GM21737 (cell line): ENCODE data around the gene NT5C2.

Source experiments
- ATAC-seq: cut with Tn5 transposase; IDR thresholded peaks from one replicate; pipeline ENCODE4 v1.9.1; 2021; ENCODE audit warnings: mild to moderate bottlenecking, moderate library complexity; ENCODE audit not compliant: unreplicated experiment

Gene NT5C2

DNA sequence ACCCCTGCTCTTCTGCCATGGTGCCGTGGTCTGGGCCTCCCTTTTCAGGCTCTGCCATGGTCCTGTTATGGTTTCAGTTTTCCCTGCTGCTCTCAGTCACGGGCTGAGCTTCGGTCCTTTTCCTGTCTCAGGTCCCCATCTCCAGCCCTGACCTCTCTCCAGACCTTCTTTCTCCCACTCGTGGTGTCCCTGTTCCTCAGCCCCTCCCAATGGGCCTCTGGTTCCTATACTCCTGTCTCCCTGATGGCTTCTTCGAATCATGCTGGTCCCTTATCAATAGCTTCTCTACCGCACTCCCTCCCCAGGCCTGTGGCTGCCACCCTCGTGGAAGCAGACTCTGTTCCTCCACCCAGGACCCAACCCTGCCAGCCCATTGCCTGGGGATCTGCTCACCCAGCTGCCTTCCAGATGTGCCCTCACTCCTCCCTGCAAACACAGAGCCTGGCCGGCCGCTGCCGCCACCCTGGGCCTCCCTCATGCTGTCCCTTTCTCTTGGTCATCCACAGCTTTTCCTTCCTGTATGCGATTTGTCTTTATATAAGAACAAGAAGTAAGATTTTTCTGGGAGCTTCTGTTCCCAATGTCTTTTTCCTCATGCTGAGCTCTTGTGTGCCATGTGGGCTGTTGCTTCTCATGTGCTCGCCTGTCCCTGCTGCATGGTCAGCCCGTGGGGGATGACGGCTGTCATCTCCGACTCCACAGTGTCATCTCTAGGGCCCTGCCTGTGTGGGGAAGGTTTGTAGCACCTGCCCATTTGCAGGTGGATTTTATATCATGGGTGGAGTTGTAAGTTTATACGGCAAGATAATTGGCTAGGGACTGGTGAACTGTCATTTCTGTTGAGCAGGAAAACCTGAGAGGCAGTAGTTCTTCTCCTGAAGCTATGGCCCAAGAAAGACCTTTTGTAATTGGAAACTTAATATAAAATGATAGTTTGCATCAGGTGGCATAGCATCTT lies 126.7 kb downstream of the NT5C2 start:
- no peak for ATAC-seq

DNA sequence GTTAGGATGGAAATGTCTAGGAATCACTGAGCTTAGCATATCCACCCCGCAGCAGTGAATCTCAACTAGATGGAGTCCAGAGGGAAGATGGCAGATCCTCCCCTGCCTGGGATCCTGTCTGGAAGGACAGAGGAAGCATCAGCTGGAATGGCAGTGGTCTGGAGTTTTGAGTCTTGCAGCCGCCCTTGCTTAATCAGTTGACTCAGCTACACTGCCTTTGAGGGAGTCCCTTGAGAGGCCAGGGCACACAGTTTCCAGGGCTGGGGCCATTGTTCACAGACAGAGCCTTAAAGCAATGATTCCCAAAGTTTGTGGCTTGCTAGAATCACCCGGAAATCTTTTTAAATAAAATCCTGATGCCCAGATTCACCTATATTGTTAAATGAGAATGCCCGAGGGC lies 128.1 kb downstream of the NT5C2 start:
- no peak for ATAC-seq

DNA sequence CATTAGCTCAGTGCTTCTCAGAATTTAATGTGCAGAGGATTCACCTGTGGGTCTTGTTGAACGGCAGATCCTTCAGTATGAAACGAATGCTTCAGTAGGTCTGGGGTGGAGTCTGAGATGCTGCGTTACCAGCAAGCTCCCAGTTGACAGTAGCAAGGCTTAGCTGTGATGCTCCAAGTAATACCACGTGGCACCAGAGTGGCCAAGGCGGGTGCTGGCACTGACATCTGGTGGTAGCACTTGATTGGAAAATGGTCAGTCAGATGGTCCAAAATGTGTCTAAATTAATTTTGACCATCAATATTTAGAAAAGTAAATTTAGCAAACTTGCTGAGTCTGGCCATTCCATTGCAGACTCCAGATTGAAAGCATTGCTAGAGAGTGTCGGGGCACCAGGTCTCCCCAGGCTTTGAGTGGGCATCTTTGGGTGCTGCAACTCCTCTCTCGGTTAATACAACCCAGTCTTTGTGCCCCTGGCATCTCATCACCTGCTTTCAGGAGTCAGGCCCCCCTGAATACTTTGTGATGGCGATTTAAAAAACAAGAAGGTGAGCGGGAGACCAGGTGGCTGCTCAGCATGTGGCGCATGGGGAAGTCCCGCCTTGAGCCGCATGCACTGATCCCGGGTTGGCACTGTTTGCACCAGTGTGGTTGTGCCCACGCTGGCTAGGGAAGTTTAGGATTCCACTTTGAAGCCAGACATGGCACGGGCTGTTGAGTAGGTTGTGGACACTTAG lies 130.1 kb downstream of the NT5C2 start:
- ATAC-seq: no peak

DNA sequence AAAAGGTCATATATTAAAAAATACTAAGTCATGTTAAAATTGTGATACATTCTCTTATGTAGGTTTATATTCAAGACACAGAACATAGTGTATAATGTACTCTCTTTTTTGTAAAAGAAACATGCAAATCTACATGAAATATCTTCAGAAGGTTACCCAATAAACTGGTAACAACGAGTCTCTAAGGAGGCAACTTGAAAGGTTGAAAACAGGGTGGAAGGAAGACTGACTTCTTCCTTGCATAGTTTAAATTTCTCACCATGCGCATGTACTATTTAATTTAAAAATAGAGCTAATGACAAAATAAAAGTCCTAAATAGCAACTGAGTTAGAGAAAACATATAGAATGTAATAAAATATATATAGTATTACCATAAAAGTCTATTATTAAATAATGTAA lies 132.5 kb downstream of the NT5C2 start:
- ATAC-seq: no peak

DNA sequence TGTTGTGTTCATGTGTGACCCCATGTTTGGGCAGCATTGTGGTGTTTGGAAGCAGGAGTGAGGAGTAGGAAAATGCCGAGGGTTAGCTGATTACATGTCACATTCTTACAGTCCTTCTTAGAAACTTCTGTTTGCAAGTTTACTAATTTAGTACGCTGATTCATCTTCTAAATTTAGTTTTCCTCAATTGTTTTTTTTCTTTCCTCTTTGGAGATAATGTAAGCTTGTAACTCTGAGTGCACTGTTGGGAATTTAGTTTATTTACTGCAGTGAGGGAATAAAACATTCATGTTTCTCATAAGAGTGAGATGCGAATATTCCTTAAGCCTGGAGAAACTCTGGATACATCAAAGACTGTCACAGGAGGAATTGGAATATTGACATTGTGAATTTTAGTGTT lies 135.0 kb downstream of the NT5C2 start:
- ATAC-seq: no peak

DNA sequence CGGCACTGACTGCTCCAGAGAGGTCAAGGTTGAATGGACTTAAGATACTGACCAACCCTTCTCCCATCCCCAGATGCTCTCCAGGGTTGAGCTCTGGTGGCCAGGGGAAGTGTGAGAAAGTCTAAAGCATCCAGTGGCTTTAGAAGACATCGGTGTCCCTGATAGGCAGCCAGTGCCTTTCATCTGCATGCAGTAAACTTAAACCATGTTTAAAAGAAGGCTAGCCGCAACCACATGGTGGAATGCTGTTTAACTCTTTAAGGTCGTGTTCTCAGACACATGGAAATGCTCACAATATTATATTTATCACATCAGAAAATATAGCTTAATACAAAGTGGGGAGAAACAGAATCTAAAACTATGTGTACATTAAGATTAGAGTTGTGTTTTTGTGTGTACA lies 138.0 kb downstream of the NT5C2 start:
- ATAC-seq: no peak

DNA sequence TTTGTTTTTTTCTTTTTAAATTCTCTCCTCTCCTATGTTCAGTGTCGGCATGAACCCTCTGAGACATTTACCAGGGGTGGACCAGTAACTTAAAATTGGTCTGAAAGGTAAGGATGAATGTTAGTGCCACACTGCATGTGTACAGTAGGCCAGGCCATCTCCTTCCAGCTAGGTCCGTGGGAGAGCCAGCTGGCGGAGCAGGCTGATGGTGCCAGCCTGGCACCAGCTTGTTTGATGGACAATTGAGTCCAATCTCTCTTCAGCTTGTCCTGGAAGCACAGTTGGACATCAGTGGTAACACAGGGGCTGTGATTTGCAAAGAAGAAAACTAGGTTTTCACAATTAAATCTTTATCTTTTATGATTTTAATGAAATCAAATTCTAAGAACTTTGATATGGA lies 138.5 kb downstream of the NT5C2 start:
- no peak for ATAC-seq

DNA sequence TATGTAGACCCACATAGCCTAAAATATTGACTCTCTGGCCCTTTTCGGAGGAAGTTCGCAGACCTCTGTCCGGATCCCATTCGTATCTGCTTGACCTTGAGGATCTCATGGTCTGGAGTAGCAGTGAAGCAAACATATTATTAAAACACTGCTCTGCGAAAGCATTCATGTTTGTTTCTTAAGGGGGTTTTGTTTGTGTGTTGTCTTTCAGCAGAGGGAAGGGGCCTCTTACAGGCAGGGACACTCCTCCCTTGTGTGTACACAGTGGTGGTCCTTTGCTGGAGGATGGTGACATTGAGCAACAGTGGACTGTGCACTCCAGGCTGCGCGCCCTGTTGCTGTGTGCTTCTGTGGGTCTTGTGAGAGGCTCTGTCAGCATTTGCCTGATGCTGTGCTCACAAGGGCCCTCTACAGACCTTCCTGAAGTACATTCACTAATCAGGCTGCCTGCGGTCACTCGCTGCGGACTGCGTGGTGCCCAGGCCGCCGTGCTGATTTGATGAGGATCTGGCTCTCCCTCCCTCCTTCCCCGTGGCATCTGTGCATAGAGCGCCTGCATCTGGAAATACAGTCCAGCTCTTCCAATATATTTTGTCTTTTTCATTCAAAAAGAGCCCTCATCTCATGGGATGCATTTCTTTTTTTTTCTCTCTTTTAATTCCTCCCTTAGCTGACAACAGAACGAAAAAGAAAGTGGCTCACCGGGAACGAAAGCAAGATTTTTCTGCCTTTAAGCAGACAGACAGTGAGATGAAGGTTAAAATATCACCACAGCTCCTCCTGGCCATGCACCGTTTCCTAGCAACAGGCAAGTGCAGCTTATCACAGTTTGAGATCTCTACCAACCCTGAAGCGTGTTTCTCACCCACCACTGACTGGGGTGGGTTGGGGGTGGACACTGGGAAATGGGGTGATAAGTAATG lies 139.2 kb downstream of the NT5C2 start:
- peak; percentile 84 for ATAC-seq

DNA sequence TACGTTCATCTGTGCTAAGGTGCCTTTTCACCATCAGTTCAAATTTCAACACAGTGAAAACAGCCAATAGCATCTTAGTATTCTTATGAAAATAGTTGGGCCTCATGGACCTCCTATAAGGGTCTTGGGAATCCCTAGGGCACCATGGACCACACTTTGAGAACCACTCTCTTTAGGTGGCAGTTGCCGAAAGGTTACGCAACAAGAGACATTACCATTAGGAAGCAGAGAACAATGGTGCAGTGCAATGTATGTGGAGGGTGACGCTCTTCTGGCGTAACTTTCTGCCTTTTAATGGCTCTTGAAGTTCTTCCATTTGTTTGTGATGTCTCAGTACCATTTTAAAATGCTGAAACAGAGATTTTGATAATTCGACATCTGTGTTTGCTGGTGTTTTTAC lies 143.8 kb downstream of the NT5C2 start:
- no peak for ATAC-seq

DNA sequence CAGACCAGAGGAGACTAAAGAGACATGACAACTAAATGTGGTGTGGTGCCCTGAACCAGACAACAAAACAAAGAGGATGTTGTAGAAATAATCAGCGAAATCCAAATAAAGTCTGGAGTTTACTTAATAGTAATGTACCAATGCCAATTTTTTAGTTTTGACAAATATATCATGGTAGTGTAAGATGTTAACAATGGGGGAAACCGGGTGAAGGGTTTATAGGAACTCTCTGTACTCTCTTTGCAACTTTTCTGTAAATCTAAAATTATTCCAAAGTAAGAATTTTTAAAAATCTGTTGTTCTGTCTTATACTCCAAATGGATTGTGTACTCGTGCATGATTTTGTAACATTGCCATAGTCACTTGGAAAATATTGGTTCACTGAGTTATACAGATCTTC lies 145.7 kb downstream of the NT5C2 start:
- no peak for ATAC-seq

DNA sequence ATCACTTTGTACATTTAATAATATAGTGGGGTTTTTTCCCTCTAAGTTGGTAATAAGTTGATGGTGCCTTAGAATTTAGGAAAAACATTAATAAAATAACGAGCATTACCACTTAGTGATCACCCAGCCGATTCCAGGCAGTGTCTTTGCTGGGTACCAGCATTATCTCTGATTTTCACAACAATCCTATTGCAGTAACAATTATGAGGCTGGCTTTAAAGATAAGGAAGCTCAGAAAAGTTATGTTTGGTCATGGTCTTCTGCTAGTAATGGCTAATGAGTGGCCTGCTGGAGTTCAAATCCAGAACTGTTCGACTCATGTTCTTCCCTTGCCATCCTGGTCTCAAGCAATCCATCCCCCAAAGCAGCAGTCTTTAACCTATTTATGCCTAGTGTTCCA lies 147.1 kb downstream of the NT5C2 start:
- ATAC-seq: no peak

DNA sequence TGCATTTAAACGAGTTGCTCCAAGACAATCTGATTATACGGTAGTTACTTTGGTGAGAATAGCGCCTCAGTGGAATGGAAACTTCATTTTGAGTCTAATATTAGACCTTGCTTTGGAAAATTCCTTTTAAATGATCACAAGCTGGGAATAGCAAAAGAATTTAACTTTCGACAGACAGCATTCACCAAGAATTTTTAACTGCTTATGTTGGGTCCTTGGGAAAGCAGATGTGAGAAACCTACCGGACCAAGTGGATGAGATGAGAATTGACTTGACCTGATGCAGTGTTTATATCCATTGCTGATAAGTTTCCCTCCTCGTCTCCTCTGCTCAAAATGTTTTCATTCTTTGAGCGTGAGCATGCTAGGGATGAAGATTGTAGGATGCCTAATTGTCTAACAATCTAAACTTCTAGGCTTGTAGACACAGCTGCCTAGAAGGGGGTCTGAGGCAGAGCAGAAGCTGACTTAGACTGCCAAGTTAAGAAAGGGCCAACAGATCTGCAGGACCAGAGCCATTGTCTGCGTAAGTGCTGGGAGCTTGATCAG lies 148.1 kb downstream of the NT5C2 start:
- no peak for ATAC-seq

DNA sequence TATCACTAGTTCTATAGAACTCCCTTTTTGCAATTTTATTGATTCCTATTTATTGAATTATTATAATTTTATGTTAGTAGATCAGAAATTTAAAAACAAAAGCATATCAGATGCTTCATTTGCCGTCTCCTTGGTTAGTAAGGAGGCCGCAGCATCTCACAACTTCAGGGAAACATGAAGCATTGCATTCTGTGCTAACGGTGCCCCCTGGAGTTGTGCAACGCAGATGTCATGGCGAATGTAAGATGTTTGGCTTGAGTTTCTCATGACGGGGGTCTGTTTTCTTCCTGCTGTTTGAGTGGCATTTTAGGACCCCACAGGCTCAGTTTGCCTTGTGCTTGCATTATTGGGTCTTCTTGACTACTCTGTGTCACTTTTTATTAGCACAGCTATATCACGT lies 150.2 kb downstream of the NT5C2 start:
- ATAC-seq: no peak

DNA sequence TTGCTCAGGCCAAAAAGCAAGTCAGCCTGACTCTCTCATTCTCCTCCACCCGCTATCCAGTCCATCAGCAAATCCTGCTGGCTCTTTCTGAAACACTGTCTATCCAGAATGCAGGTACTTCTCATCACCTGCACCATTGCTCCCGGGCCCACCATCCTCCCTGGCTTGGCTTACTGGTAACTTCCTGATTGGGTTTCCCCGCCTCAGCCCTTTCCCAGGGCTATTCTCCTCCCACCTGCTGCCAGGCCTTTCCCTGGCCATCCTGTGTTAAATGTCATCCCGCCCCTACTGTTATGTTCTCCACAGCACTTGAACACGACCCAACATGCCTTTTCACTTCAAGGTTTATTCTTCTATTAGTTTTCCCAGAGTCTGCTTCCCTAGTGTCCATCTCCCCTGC lies 150.9 kb downstream of the NT5C2 start:
- no peak for ATAC-seq

DNA sequence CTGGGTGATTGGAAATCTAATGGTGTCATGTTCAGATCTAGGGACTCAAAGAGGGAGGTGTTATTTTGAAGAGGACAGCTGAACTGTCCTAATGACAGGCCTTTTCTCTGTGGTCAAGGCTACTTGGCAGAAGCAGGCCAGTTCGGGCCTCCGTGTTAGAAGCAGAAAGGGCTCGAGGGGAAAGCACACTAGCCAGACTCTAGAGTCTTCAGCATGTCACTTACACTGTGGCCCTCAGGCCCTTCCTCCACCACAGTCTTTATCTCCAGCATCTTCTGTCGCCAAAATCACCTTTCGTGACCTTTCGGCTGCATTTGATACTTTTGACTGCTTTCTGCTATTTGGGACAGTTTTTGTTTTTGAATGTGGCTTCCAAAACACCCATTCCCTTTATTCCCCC lies 151.7 kb downstream of the NT5C2 start:
- ATAC-seq: no peak

DNA sequence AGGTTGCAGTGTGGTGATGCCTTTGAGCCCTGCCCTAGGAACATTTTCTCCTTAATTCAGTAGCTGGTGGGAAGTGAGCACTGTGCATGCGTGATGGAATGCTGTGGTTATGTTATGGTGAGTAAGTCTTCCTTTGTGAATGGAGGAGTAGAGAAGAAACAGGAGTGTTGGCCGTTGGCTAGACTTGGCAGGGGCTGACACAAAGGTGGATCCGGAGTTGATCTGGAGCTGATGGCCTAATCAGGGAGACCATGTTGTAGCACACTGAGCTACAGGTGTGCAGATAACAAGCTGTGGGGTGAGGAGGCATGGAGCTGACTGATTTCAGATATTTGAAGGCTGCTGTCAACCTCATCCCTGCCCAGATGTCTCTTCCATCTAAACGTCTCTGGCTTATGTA lies 152.7 kb downstream of the NT5C2 start:
- no peak for ATAC-seq

DNA sequence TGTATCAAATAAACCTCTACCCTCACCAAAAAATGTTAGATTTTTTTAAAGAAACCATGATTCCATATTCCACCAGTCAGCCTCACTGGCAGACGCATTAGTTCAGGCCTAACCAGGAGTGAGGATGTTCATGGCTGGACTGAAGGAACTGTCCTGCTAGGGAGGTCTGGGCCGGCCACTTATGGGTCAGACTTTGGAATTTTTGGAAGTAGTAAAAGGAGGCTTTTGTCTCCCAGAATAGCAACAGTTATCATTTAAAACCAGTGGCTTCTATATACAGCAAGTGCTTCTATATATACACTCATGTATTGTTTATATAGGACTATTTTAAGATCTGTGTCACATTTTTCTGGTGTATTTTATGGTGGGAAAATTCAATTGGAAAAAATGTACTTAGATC lies 154.5 kb downstream of the NT5C2 start:
- ATAC-seq: no peak
